Activated naive CD4-positive, alpha-beta T cell treated with anti-CD3 and anti-CD28 coated beads for 36 hours (primary cell): Measurements from ENCODE around the gene ATOSB. TPM values are rescaled to one million over a fixed set of nuclear protein-coding genes. Genes with fewer than 3 reads are reported as not detected.

ENCODE experiments used
- CTCF ChIA-PET: fragments of 350-600 bp; sonication (Branson Sonifier 250); formaldehyde crosslinking; loops from one replicate; lab custom pipeline; 2021; ENCODE audit warnings: antibody characterized with exemption; lab: Charles Lee
- DNase-seq: peaks from one replicate; pipeline ENCODE4 v3.0.0-alpha.2; 2020
- H3K27ac Mint-ChIP-seq: one replicate; pipeline ENCODE4 v1.8.0; 2021; ENCODE audit warnings: mild to moderate bottlenecking, mixed read lengths
- H3K27me3 Mint-ChIP-seq: one replicate; pipeline ENCODE4 v1.8.0; 2021; ENCODE audit warnings: low read depth, mixed read lengths
- H3K36me3 Mint-ChIP-seq: one replicate; pipeline ENCODE4 v1.8.0; 2021; ENCODE audit warnings: low read depth, mixed read lengths
- H3K4me1 Mint-ChIP-seq: one replicate; pipeline ENCODE4 v1.8.0; 2021; ENCODE audit warnings: low read depth, mixed read lengths
- H3K4me3 Mint-ChIP-seq: one replicate; pipeline ENCODE4 v1.8.0; 2021; ENCODE audit warnings: mild to moderate bottlenecking, moderate library complexity, mixed read lengths
- H3K9me3 Mint-ChIP-seq: one replicate; pipeline ENCODE4 v1.8.0; 2021; ENCODE audit warnings: mixed read lengths
- intact Hi-C: fragments of 100-400 bp; cut with micrococcal nuclease; formaldehyde crosslinking; loops from one replicate; pipeline ENCODE4 v1.15.1; 2023
- total RNA-seq, 2 experiments: library from RNA; stranded (reverse); gene quantifications; one replicate each; pipeline ENCODE4 v1.2.3, GENCODE V29; 2021

ATOSB gene
- total RNA-seq, 2 experiments from 2014 or later, result 3.4 to 3.7 TPM

DNA sequence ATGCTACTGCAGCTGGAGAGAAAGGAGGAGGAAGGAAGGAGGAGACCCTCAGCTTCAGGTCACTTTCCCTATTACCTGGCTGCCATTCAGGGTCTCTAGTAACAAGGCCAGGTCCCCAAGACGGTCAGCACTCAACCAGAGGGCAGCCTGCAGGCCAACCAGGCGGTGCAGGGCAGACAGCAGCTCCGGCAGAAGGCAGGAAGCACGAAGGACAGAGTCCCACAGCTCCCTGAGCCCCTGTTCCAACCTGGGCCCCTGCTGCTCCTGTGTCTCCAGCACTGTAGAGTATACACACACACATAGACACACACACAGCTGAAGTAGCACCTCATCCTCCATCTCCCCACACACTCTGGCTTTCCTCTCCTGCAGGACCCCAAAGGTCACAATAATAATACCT is 37.6 kb downstream of the ATOSB start:
- Mint-ChIP-seq H3K27ac (no peak overlapping the region), H3K4me3 (peak overlapping the region; percentile 94), H3K9me3 (no peaks in the 10 kb centered on the region), H3K4me1 (peaks cover 31% of the 10 kb centered on the region), H3K36me3 (peaks cover 37% of the 10 kb centered on the region), H3K27me3 (no peaks in the 10 kb centered on the region)
- CTCF ChIA-PET, result interaction anchor here (1.0 to 4.2 kb wide), 3 partner anchors 18 to 178 kb away, joined by 3 to 37 read pairs (median 7); partner anchors contain the start of gene PIGO
- intact Hi-C loops, result loop anchor here (10.0 kb wide), 1 partner anchor 753 kb away; the partner anchor contains the start of genes KIF24 and NUDT2
- DNase-seq, result no peak

DNA sequence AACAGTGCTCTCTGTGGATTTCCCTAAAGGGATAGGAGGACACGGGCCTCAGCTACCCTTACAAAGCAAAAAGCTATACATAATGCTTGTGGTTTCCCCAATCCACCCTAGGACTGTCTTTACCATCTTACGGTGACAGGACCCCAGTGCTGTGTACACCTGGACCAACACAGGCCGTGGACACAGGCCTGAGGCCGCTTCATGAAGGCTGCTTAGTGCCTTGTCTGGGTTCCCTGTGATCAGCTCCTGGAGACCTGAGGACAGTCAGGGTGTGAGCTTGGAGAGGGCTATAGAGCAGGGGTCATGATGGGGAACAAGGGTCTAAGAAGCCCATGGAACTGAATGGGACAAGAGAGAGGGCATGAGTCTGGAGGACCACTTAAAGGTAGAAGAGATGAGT is 38.8 kb downstream of the ATOSB start:
- intact Hi-C loops, result loop anchor here (10.0 kb wide), 1 partner anchor 752 kb away; the partner anchor contains the start of genes KIF24 and NUDT2
- Mint-ChIP-seq H3K36me3 (peaks cover 37% of the 10 kb centered on the region), H3K4me3 (no peak overlapping the region), H3K4me1 (peaks cover 36% of the 10 kb centered on the region), H3K27ac (no peak overlapping the region), H3K27me3 (no peaks in the 10 kb centered on the region), H3K9me3 (no peaks in the 10 kb centered on the region)
- DNase-seq, result no peak
- CTCF ChIA-PET, result interaction anchor here (1.7 to 4.2 kb wide), 2 partner anchors 19 to 177 kb away, joined by 7 to 37 read pairs; partner anchors contain the start of gene PIGO

DNA sequence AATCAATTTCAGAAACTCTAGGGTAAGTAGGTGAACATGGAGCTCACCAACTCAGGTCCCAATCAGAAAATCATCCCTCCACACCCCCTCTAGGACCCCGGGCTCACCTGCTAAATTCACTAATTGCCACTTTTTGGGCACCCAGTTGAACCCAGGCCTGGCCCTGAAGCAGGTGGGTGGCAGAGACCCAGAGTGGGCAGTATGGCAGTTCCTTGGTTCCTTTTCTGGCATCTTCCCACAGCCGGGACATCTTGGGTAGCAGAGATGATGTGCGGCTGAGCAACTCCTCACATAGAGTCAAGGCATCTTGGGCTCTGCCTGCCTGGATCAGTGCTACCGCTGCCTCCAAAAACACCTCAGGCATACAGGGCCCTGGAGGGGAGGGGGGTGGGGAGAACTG is 40.3 kb downstream of the ATOSB start:
- H3K4me3 Mint-ChIP-seq, result no peak overlapping the region
- no peak for DNase-seq
- peaks cover 43% of the 10 kb centered on the region for H3K4me1 Mint-ChIP-seq
- intact Hi-C loops, result loop anchor here (10.0 kb wide), 1 partner anchor 751 kb away; the partner anchor contains the start of genes KIF24 and NUDT2
- H3K9me3 Mint-ChIP-seq, result no peaks in the 10 kb centered on the region
- CTCF ChIA-PET, result no interaction called here
- peaks cover 49% of the 10 kb centered on the region for H3K36me3 Mint-ChIP-seq
- H3K27me3 Mint-ChIP-seq, result no peaks in the 10 kb centered on the region
- H3K27ac Mint-ChIP-seq, result no peak overlapping the region

DNA sequence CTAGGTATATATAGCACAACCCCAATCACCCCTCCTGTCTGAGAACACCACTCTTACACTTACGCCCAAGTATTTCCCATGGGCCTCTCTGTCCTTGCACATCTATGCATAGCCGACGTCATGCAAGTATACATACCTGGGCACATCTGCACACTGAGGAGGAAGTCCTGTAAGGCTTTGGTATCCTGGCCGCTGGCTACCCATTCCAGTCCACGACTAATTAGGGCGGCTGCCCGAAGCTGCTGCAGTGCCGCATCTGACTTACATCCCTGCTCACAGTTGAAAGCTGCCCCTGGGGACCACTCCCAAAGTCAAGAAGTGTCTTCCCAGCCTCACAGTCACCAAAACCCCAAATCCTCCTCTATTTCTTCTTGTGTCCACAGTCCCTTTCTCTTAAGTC is 40.9 kb downstream of the ATOSB start:
- peaks cover 53% of the 10 kb centered on the region for H3K36me3 Mint-ChIP-seq
- intact Hi-C loops, result loop anchor here (5.0 to 10.0 kb wide), 2 partner anchors 427 to 750 kb away; partner anchors contain the start of genes GALT, KIF24 and NUDT2
- no peak overlapping the region for H3K4me3 Mint-ChIP-seq
- CTCF ChIA-PET, result no interaction called here
- no peak for DNase-seq
- no peaks in the 10 kb centered on the region for H3K9me3 Mint-ChIP-seq
- peaks cover 45% of the 10 kb centered on the region for H3K4me1 Mint-ChIP-seq
- no peaks in the 10 kb centered on the region for H3K27me3 Mint-ChIP-seq
- no peak overlapping the region for H3K27ac Mint-ChIP-seq

DNA sequence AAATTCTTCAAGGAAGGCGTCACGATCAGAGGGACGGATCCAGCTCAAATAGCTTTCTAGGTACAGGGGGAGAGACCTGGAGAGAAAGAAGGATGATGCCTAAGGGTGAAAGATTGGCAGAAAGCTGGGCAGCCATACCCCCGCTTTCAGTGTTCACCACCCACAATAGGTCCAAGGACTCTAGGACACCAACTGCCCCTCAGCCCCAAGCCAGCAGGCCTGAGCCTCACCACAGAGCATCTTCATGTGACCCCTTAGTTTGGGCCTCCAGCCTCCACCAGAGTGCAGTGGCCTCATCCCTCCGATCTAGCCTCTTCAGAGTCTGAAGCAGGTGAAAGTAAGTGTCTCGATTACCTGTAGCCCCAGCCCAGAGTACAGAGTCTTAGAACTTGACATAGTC is 41.5 kb downstream of the ATOSB start:
- no peak for DNase-seq
- no peak overlapping the region for H3K27ac Mint-ChIP-seq
- H3K27me3 Mint-ChIP-seq, result no peaks in the 10 kb centered on the region
- intact Hi-C loops, result loop anchor here (5.0 to 10.0 kb wide), 2 partner anchors 427 to 749 kb away; partner anchors contain the start of genes GALT, KIF24 and NUDT2
- CTCF ChIA-PET, result no interaction called here
- peaks cover 55% of the 10 kb centered on the region for H3K36me3 Mint-ChIP-seq
- no peak overlapping the region for H3K4me3 Mint-ChIP-seq
- H3K9me3 Mint-ChIP-seq, result no peaks in the 10 kb centered on the region
- peaks cover 50% of the 10 kb centered on the region for H3K4me1 Mint-ChIP-seq

DNA sequence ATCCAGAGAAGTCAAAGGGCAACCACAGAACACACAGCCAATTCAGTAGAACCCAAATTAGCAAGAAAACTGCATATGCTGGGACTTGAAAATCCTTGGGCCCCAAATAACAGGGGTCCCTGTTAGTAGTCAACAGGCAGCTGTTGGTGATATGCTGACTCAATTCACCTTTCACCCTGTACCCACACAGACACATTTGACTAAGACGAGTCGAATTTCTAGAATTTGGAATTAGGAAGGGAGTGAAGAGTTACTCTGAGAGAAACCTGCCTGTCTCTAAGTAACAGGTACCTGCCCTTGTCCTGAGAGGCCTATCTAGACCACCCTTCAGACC is 42.4 kb downstream of the ATOSB start:
- H3K4me1 Mint-ChIP-seq, result peaks cover 50% of the 10 kb centered on the region
- CTCF ChIA-PET, result no interaction called here

DNA sequence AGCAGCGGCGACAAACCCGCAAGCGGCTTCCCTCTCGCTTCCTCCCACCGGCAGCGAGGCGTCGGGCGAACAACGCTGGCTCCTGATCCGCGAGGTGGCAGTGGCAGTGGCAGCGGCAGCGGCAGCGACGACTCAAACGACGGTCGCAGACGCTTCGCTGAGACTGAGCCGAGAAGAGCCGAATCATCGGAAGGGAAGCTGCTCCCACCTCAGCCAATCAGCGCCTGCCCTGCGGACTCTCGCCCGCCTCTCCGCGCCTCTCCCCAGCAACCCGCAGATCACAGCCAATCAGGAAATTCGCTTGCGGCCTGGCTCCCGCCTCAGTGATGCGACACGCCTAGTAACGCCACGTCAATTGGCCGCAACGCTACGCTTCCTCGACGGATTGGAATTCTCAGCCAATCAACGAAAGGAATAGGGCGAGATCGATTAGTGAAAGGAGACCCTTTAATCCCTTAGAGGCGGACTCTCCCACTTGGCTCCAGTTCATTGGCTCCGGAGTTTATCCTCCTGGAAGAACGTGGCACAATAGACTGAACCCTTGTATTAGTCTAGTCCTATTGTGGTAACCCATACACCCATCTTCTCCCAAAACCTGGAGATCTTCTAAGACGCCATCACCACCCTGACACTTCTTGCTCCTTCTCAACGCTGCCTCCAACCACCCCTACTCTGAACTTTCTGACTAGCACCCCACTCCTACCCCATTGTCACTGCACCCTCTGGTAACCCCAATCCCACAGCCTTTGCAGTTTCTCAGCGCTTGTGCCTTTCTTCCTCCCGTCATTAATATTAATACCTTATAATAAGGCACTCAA is 43.0 kb downstream of the ATOSB start, which contains the start of gene VCP:
Gene VCP, minus strand, starts transcription at position 165 of the 818 bp plus-strand sequence. CDS start 272 bp downstream, outside the sequence.
- intact Hi-C loops, result loop anchor here (1.0 to 10.0 kb wide), 9 partner anchors 8 to 748 kb away; partner anchors contain the start of genes DNAI1, DNAJB5, FAM219A and GALT
- peaks cover 51% of the 10 kb centered on the region for H3K4me1 Mint-ChIP-seq
- peak within 1 kb of the TSS; percentile 92 for H3K4me3 Mint-ChIP-seq
- DNase-seq, result peak; percentile 99
- H3K27me3 Mint-ChIP-seq, result no peaks in the 10 kb centered on the region
- no peaks in the 10 kb centered on the region for H3K9me3 Mint-ChIP-seq
- H3K27ac Mint-ChIP-seq, result peak within 1 kb of the TSS; percentile 96
- H3K36me3 Mint-ChIP-seq, result peaks cover 59% of the 10 kb centered on the region
- CTCF ChIA-PET, result interaction anchor here (0.5 to 5.1 kb wide), 3 partner anchors 21 to 498 kb away, joined by 3 to 30 read pairs (median 16); partner anchors contain the start of gene PIGO

More for the DNA sequence above, 42.4 kb downstream of the ATOSB start:
- H3K9me3 Mint-ChIP-seq, result no peaks in the 10 kb centered on the region
- peaks cover 58% of the 10 kb centered on the region for H3K36me3 Mint-ChIP-seq
- H3K27me3 Mint-ChIP-seq, result no peaks in the 10 kb centered on the region
- peak overlapping the region; percentile 92 for H3K4me3 Mint-ChIP-seq
- H3K27ac Mint-ChIP-seq, result peak overlapping the region; percentile 96
- intact Hi-C loops, result loop anchor here (2.0 to 10.0 kb wide), 3 partner anchors 408 to 748 kb away; partner anchors contain the start of genes GALT, KIF24 and NUDT2
- no peak for DNase-seq

DNA sequence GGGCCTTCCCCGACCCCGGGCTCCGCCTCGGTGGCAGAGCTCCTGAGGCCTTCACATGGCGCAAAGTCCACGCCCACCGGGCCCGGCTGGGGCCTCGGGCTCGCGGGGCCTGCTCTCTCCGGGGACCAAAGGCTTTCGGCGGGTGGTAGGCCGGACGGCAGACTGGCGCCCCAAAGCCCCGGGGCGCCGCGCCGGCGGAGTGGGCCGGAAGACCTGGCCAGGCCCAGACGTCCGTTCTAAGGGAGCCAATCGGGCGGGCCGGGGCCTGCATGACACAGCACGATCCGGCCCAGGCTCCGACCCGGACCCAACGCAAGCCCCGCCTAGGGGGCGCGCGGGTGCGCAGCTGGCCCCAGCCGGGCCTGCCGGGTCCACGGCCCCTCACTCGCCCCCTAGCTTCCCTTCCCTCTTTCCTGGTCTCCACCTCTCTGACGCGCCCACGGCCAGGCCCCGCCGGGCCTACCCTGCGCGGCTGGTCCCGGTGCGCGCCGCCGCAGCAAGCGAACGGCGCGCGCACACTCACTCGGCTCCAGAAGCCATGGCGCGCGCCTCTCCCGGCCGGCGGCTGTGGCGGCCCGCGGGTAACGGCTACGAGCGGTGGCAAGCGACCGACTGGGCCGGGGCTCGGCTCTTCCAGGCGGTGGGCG is 43.7 kb downstream of the ATOSB start:
- no peaks in the 10 kb centered on the region for H3K27me3 Mint-ChIP-seq
- intact Hi-C loops, result loop anchor here (1.0 to 10.0 kb wide), 10 partner anchors 8 to 747 kb away; partner anchors contain the start of genes CREB3, DNAI1, DNAJB5 and FAM219A
- H3K4me1 Mint-ChIP-seq, result peaks cover 57% of the 10 kb centered on the region
- DNase-seq, result peak; percentile 77
- CTCF ChIA-PET, result interaction anchor here (0.6 to 5.1 kb wide), 9 partner anchors 8 to 172 kb away, joined by 3 to 30 read pairs (median 3); partner anchors contain the start of gene PIGO
- peak overlapping the region; percentile 96 for H3K27ac Mint-ChIP-seq
- H3K4me3 Mint-ChIP-seq, result peak overlapping the region; percentile 92
- H3K9me3 Mint-ChIP-seq, result no peaks in the 10 kb centered on the region
- H3K36me3 Mint-ChIP-seq, result peaks cover 63% of the 10 kb centered on the region

DNA sequence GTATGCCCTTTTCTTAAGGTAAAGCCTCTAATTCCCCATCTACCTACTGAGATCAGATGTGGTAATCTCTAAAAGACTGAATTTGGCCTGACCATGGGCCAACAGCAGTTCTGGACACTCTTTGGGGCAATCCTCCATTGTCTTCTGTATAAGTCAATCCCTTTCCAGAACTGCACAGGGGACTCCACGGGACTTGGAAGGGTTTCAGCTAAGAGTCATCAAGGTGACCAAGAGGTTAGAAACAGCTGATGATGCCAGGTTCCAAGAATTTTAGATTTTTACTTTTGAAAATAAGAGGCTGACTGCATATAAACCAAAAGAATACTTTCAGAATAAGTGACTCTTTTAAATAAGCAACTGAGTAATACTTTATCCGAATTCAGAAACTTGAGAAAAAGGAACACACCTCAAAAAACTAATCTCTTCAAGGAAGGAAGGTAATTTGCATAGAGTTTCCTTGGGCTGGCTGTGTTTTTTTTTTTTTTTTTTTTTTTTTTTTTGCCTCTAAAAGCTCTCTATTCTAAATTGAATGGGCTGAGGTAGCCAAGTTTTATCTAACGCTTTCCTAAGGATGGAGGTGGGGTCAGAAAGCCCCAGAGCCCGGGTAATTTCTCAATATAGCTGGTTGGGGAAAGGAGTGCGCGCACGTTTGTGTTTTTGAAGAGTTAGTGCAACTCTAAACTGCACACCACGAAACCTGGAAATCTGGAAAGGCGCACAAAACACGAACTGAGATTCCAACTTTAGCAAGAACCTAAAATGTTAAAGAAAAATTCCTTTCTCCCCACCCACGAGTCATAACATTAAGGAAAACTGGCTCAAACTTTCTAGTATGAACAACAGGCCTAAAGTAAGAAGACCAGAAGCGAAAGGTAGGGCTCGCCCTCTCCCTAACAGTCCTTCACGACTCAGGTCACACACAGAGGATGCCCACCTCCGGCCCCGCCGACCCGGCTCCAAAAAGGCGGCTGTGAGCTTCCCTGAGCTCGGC is 44.5 kb downstream of the ATOSB start:
- DNase-seq, result peak; percentile 49
- H3K9me3 Mint-ChIP-seq, result no peaks in the 10 kb centered on the region
- intact Hi-C loops, result loop anchor here (1.0 to 10.0 kb wide), 3 partner anchors 424 to 746 kb away; partner anchors contain the start of genes CREB3, GALT, KIF24 and NUDT2
- peaks cover 66% of the 10 kb centered on the region for H3K36me3 Mint-ChIP-seq
- peak overlapping the region; percentile 96 for H3K27ac Mint-ChIP-seq
- H3K27me3 Mint-ChIP-seq, result no peaks in the 10 kb centered on the region
- CTCF ChIA-PET, result interaction anchor here (0.6 to 5.1 kb wide), 9 partner anchors 9 to 172 kb away, joined by 3 to 30 read pairs (median 3); partner anchors contain the start of gene PIGO
- peak overlapping the region; percentile 92 for H3K4me3 Mint-ChIP-seq
- peaks cover 61% of the 10 kb centered on the region for H3K4me1 Mint-ChIP-seq

DNA sequence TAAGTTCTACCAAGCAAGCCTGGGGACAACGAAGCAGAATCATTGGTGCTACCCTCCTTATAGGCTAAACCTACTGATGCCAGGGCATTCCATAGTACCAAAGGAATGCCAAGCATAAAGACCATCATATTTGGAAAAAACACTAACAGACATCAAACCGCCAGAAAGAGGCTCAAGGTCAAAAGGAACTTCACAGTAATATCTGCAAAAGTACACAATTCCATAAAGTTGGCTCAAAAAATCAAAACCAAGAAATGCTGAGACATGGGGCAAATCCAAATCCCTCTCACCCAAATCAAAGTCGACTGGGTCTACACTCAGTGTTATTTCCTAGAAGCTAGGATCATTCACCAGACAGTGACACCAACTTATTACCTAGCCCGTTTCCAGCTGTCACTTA is 46.6 kb downstream of the ATOSB start:
- Mint-ChIP-seq H3K4me3 (peak overlapping the region; percentile 21), H3K27me3 (no peaks in the 10 kb centered on the region), H3K27ac (no peak overlapping the region), H3K9me3 (no peaks in the 10 kb centered on the region), H3K36me3 (peaks cover 61% of the 10 kb centered on the region), H3K4me1 (peaks cover 60% of the 10 kb centered on the region)
- CTCF ChIA-PET, result interaction anchor here (0.6 to 5.1 kb wide), 4 partner anchors 18 to 169 kb away, joined by 4 to 30 read pairs (median 6); partner anchors contain the start of gene PIGO
- DNase-seq, result no peak
- intact Hi-C loops, result no loop called here

DNA sequence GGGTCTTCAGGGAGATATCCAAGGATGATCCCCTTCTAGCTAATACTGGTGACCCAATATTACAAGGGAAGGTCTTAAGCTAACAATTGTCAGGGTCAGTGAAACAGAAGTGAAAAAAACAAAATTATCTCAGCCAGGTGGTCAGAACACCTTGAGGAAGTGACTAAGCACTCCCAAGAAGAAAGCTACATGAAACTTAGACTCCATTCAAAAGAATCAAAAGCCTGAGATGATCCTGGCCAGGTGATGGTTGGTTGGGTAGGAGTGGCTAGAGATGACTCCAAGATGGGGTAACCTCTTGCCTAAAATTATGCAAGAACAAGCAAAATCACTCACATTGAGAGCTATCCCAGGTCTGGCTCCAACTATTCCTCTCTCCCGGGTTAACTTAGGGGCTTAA is 48.6 kb downstream of the ATOSB start:
- CTCF ChIA-PET, result interaction anchor here (1.3 to 2.0 kb wide), 2 partner anchors 16 to 168 kb away, joined by 5 to 6 read pairs; no protein-coding TSS in a partner anchor
- H3K27me3 Mint-ChIP-seq, result no peaks in the 10 kb centered on the region
- peak overlapping the region; percentile 62 for H3K27ac Mint-ChIP-seq
- peaks cover 45% of the 10 kb centered on the region for H3K4me1 Mint-ChIP-seq
- intact Hi-C loops, result no loop called here
- H3K4me3 Mint-ChIP-seq, result no peak overlapping the region
- peaks cover 73% of the 10 kb centered on the region for H3K36me3 Mint-ChIP-seq
- H3K9me3 Mint-ChIP-seq, result no peaks in the 10 kb centered on the region
- DNase-seq, result no peak
